Fibroblast of lung (primary cell): ENCODE data around the gene EEF1AKMT3. TPM values are rescaled to one million over a fixed set of nuclear protein-coding genes. Genes with fewer than 3 reads are reported as not detected.
A peak's percentile ranks its signal among the peaks of the same experiment; 100 is the strongest.

Experiments used
- DNase-seq, 2 donors: peaks; one replicate each; pipeline versions ENCODE4 v3.0.0 to v3.0.0-alpha.2; 2010; ENCODE audit warnings: low read depth in 2 of 2
- H2AFZ ChIP-seq: 2 replicates; pipeline ENCODE4 v1.5.1; 2012; ENCODE audit warnings: low read length, control low read depth, inconsistent platforms
- H3K27ac ChIP-seq: 2 replicates; pipeline ENCODE4 v1.5.1; 2011; ENCODE audit warnings: low read length, control low read depth; ENCODE audit not compliant: insufficient read depth
- H3K27me3 ChIP-seq: 2 replicates; pipeline ENCODE4 v1.5.1; 2011; ENCODE audit warnings: mild to moderate bottlenecking, low read length; ENCODE audit not compliant: control insufficient read depth, insufficient read depth
- H3K36me3 ChIP-seq: 2 replicates; pipeline ENCODE4 v1.5.1; 2011; ENCODE audit warnings: low read length; ENCODE audit not compliant: control insufficient read depth, insufficient read depth
- H3K4me1 ChIP-seq: 2 replicates; pipeline ENCODE4 v1.5.1; 2011; ENCODE audit warnings: low read length; ENCODE audit not compliant: control insufficient read depth, insufficient read depth; ENCODE audit errors: extremely low read depth
- H3K4me2 ChIP-seq: 2 replicates; pipeline ENCODE4 v1.5.1; 2011; ENCODE audit warnings: low read length, control low read depth; ENCODE audit not compliant: insufficient read depth; ENCODE audit errors: extremely low read depth
- H3K4me3 ChIP-seq, 4 experiments: fragments of 200-600 bp in 1 of 4; sonication (generic) in 1 of 4; replicated peaks in 1 of 4; 2 replicates each; pipeline ENCODE4 v1.5.1; 2011 to 2016; ENCODE audit warnings: low read length in 4 of 4, low read depth in 3 of 4, mild to moderate bottlenecking in 3 of 4, control low read depth in 2 of 4, inconsistent platforms in 1 of 4, mixed read lengths in 1 of 4; ENCODE audit not compliant: insufficient read depth in 1 of 4; ENCODE audit errors: control extremely low read depth in 1 of 4
- H3K79me2 ChIP-seq: 2 replicates; pipeline ENCODE4 v1.5.1; 2012; ENCODE audit warnings: mild to moderate bottlenecking, low read length, inconsistent platforms; ENCODE audit not compliant: control insufficient read depth, insufficient read depth
- H3K9ac ChIP-seq: 2 replicates; pipeline ENCODE4 v1.5.1; 2011; ENCODE audit warnings: mild to moderate bottlenecking, low read length, control low read depth; ENCODE audit not compliant: insufficient read depth
- H3K9me3 ChIP-seq: 2 replicates; pipeline ENCODE4 v1.5.1; 2012; ENCODE audit warnings: low read depth, low read length; ENCODE audit not compliant: control insufficient read depth, insufficient read depth
- H4K20me1 ChIP-seq: 2 replicates; pipeline ENCODE4 v1.5.1; 2011; ENCODE audit warnings: low read length; ENCODE audit not compliant: control insufficient read depth, insufficient read depth; ENCODE audit errors: extremely low read depth
- EZH2 ChIP-seq: IDR thresholded peaks from 2 replicates; pipeline ENCODE4 v1.5.1; 2012; ENCODE audit warnings: low read length, control low read depth, mild to moderate bottlenecking; ENCODE audit errors: missing control alignments
- polyA plus RNA-seq, 2 donors: library from polyadenylated mRNA; depleted of rRNA in 1 of 2; stranded (reverse) in 1 of 2; unstranded in 1 of 2; fragments of >200 nt; gene quantifications; 2 replicates each; pipeline ENCODE4 v1.2.1, GENCODE V29; 2011 to 2012; ENCODE audit warnings: missing spikeins in 1 of 2
- total RNA-seq: library from RNA; depleted of rRNA; stranded (reverse); fragments of >200 nt; gene quantifications from 2 replicates; pipeline ENCODE4 v1.2.1, GENCODE V29; 2014
- TF ChIP-seq, protein P1 (sequence below), 2 donors: IDR thresholded peaks in 1 of 2; conservative IDR thresholded peaks in 1 of 2; 1 replicate in 1 of 2; 2 replicates in 1 of 2; pipeline ENCODE4 v1.5.1; 2011 to 2012; ENCODE audit warnings: low read length in 2 of 2, control low read depth in 1 of 2, inconsistent platforms in 1 of 2, low read depth in 1 of 2, mild to moderate bottlenecking in 1 of 2

EEF1AKMT3 gene
- total and polyA plus RNA-seq, 2 donors (not counting 1 experiment from before 2014, with no cell fraction given) = 8.9 to 11.9 TPM

DNA sequence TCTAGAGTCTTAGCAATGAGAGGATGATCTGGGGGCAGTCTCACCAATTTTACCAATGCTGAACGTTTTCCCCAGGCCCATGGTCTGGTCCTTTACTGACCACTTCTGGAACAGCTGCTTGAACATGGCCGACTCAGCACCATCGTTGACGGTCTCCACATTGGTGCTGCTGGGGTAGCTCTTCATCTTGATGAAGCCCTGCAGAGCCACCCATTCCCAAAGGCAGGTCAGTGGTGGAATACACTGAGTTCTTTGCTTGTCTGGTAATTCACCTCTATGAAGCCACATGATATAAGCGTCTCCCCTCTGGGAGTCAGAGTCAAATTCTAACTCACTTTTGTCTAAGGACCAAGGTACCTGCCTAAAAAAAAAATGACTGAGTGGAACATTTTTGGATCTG lies 35.9 kb downstream of the EEF1AKMT3 start:
- Histone ChIP-seq H3K36me3 (peaks cover 9% of the 10 kb centered on the region), H3K9me3 (no peaks in the 10 kb centered on the region), H3K4me3 (no peak overlapping the region), H3K4me2 (no peak overlapping the region), H2AFZ (no peak overlapping the region), H4K20me1 (no peaks in the 10 kb centered on the region), H3K27ac (no peak overlapping the region), H3K4me1 (no peaks in the 10 kb centered on the region), H3K79me2 (no peaks in the 10 kb centered on the region), H3K27me3 (no peaks in the 10 kb centered on the region), H3K9ac (no peak overlapping the region)
- no peak for DNase-seq
- TF ChIP-seq EZH2 = no peak
- TF ChIP-seq, protein P1, sequence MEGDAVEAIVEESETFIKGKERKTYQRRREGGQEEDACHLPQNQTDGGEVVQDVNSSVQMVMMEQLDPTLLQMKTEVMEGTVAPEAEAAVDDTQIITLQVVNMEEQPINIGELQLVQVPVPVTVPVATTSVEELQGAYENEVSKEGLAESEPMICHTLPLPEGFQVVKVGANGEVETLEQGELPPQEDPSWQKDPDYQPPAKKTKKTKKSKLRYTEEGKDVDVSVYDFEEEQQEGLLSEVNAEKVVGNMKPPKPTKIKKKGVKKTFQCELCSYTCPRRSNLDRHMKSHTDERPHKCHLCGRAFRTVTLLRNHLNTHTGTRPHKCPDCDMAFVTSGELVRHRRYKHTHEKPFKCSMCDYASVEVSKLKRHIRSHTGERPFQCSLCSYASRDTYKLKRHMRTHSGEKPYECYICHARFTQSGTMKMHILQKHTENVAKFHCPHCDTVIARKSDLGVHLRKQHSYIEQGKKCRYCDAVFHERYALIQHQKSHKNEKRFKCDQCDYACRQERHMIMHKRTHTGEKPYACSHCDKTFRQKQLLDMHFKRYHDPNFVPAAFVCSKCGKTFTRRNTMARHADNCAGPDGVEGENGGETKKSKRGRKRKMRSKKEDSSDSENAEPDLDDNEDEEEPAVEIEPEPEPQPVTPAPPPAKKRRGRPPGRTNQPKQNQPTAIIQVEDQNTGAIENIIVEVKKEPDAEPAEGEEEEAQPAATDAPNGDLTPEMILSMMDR (conservative IDR thresholded peaks at IDR 0.05 in 1 of 2, IDR thresholded peaks at IDR 0.05 in 1 of 2; ENCODE audit: low read depth in 1 of 2, low read length in 2 of 2) = no peak

GRCh38 chr12:57809425-57809824 lies 37.0 kb downstream of the EEF1AKMT3 start:
- Histone ChIP-seq H3K27me3 (no peaks in the 10 kb centered on the region), H4K20me1 (no peaks in the 10 kb centered on the region), H3K4me1 (no peaks in the 10 kb centered on the region), H3K4me2 (no peak overlapping the region), H3K4me3 (no peak overlapping the region), H3K9ac (no peak overlapping the region), H3K27ac (no peak overlapping the region), H3K36me3 (peaks cover 9% of the 10 kb centered on the region), H3K9me3 (no peaks in the 10 kb centered on the region), H2AFZ (no peak overlapping the region), H3K79me2 (no peaks in the 10 kb centered on the region)
- no peak for DNase-seq
- no peak for TF ChIP-seq EZH2
- TF ChIP-seq, protein P1 (conservative IDR thresholded peaks at IDR 0.05 in 1 of 2, IDR thresholded peaks at IDR 0.05 in 1 of 2; ENCODE audit: low read depth in 1 of 2, low read length in 2 of 2) = no peak

GRCh38 chr12:57810450-57810849 lies 38.0 kb downstream of the EEF1AKMT3 start:
- Histone ChIP-seq H3K4me2 (no peak overlapping the region), H3K27me3 (no peaks in the 10 kb centered on the region), H3K27ac (no peak overlapping the region), H3K4me1 (no peaks in the 10 kb centered on the region), H3K9ac (no peak overlapping the region), H3K36me3 (peaks cover 9% of the 10 kb centered on the region), H2AFZ (no peak overlapping the region), H4K20me1 (no peaks in the 10 kb centered on the region), H3K4me3 (no peak overlapping the region), H3K9me3 (no peaks in the 10 kb centered on the region), H3K79me2 (no peaks in the 10 kb centered on the region)
- TF ChIP-seq, protein P1 (conservative IDR thresholded peaks at IDR 0.05 in 1 of 2, IDR thresholded peaks at IDR 0.05 in 1 of 2; ENCODE audit: low read depth in 1 of 2, low read length in 2 of 2) = no peak
- no peak for TF ChIP-seq EZH2
- peak; percentile 35 to 73 for DNase-seq
